Right lobe of liver (tissue), 4 donors: ENCODE data around the gene MGA.

Experiments
- CTCF ChIP-seq, 4 donors: fragments of 200-600 bp in 3 of 4; fragments of 450-650 bp in 1 of 4; IDR thresholded peaks; one replicate each; pipeline versions ENCODE4 v1.5.1 to v1.8.0; 2016 to 2022; ENCODE audit warnings: antibody characterized with exemption in 4 of 4, mild to moderate bottlenecking in 2 of 4
- POLR2A ChIP-seq: fragments of 450-650 bp; IDR thresholded peaks from one replicate; pipeline ENCODE4 v1.6.1; 2017; ENCODE audit warnings: antibody characterized with exemption, mild to moderate bottlenecking
- donor health status: DM: no; HTN: no; CAD: no.
- donor health status: DM: no; HTN: no; CAD: no.
- donor health status: DM: no; HTN: yes; CAD: no.

GRCh38 chr15:41648097-41648496, 12.1 kb upstream of the MGA start:
- TF ChIP-seq CTCF (IDR thresholded peaks at IDR 0.05), result no peak
- TF ChIP-seq POLR2A, result no peak
